UCSD-AML1 (cell line): ENCODE data around the gene TSSK1B.
"Not testable (repeated sequence)": the region's sequence is repeated elsewhere in the genome, so short reads cannot be mapped to it uniquely, and the experiment has no call there.

ENCODE experiments used
- DNase-seq: peaks from one replicate; lab custom pipeline; 2025; ENCODE audit not compliant: unreplicated experiment; lab: John Stamatoyannopoulos, UW

TSSK1B gene, protein sequence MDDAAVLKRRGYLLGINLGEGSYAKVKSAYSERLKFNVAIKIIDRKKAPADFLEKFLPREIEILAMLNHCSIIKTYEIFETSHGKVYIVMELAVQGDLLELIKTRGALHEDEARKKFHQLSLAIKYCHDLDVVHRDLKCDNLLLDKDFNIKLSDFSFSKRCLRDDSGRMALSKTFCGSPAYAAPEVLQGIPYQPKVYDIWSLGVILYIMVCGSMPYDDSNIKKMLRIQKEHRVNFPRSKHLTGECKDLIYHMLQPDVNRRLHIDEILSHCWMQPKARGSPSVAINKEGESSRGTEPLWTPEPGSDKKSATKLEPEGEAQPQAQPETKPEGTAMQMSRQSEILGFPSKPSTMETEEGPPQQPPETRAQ

GRCh38 chr5:113434889-113435288 lies at the start of gene TSSK1B:
TSS of gene TSSK1B (minus strand) at chr5:113434989. CDS start at chr5:113434839, 150 bp downstream.
- no peak for DNase-seq

GRCh38 chr5:113480243-113480642 lies 45.5 kb upstream of the TSSK1B start:
- DNase-seq = no peak

DNA sequence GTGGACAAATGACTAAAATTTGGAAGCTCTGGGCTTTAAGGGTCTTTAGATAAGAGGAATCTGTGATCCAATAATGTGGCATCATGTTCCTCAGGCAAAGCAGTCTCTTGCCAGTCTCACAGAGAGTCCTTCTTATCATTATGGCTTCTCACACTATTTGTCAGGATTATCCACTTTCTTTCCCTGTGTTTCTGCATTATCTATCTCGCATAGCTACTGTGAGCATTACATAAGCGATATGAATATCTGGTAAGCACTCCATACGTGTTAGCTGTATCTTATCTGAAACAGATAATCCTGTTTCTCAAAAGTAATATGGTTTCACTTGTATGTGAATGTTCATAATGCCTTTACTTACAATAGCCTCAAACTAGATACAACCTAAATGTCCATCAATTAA lies 43.9 kb upstream of the TSSK1B start:
- no peak for DNase-seq

- DNase-seq = no peak
Measured at GRCh38 chr5:113474100-113474728, 39.4 kb upstream of the TSSK1B start.

GRCh38 chr5:113463032-113463431 lies 28.2 kb upstream of the TSSK1B start:
- no peak for DNase-seq

GRCh38 chr5:113457106-113457505 lies 22.3 kb upstream of the TSSK1B start:
- not testable (repeated sequence) for DNase-seq

- DNase-seq = no peak
Measured at GRCh38 chr5:113452941-113453340, 18.2 kb upstream of the TSSK1B start.

DNA sequence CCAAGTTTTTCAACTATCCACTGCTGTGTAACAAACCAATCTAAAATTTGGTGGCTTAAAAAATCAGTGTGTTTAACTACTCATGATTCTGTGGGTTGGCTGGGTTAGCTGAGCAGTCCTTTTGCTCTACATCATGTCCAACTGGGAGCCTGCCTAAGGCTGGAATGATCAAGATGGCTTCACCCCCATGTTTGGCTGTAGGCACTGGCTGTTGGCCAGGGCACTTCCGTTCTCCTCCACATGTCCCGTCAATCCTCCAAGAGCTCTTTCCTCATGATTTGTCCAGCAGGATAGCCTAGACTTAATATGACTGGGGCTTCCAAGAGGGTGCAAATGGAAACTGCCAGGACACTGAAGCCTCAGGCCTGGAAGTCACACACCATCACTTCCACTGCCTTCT lies 17.0 kb upstream of the TSSK1B start:
- DNase-seq = no peak

DNA sequence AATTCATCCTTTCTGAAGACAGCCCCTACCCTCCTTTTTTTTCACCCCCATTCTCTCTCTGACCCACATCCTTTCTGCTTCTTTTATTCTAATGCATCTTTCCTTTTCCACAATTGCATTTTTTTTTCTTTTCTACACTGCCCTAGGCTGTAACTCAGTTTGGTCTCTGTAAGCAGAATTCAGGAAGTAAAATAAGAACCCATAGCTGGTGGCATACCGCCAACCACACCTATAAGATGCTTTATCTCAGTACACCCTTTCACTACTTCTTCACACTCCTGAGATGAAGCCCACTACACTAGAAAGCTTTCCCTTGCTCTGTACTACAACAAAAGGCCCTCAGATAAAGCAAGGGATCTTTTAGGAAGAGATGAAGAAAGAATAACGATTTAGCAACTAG lies 16.1 kb upstream of the TSSK1B start:
- no peak for DNase-seq

DNA sequence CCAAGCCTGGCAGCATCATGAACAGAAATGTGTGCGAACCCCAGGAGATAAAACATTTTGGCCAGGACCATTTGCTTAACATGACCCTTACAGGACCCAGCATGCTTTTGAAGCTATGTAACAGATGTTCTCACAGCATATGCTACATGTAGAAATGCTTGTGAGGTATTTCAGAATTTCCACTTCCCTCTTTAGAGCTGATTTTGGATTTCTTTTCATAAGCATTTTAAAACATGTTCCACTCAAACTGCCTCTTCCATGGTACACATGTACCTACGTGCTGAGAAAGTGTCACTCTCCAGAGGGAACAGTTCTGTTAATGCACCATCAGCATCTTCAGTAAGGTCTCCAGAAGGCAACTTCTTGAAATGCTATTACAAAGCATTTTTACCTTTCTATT lies 15.7 kb upstream of the TSSK1B start:
- DNase-seq = no peak

DNA sequence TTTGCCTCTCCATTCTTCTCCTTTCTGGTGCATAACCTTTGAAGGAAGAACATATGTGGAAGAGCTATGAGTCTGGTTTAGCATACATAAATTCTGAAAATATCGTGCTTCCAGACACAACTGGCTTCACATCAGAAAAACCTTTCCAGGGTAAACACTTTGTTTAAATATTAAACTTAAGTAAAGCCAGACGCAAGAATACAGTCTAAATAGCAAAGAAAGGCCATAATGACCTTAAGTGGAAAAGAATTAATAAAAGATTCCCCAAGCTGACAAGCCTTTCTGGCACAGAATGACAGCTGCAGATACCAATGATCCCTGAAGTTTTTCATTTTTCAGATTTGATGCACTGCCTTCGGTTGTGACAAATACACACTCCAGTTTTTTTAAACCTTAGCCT lies 13.5 kb upstream of the TSSK1B start:
- no peak for DNase-seq

GRCh38 chr5:113447498-113448050 lies 12.8 kb upstream of the TSSK1B start:
- peak; percentile 17 for DNase-seq

GRCh38 chr5:113446358-113446927 lies 11.7 kb upstream of the TSSK1B start:
- no peak for DNase-seq

DNA sequence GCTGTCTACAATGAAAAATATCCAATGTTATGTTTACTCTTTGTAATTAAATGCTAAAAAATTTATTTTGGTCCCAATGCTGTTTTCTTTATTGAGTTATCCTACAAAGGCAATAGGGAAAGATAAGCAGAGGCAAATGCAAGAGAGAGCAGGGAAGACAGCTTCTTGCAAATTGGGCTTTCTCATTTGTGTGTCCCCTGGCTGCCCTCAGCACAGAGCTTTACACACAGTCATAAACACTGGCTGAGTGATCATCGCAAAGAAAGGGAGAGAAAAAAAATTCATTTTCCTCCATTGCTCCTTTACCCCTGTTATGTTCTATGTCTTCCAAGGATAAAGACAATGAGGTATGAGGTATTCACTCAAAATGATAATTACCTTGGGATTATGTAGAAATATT lies 2.3 kb upstream of the TSSK1B start:
- no peak for DNase-seq

DNA sequence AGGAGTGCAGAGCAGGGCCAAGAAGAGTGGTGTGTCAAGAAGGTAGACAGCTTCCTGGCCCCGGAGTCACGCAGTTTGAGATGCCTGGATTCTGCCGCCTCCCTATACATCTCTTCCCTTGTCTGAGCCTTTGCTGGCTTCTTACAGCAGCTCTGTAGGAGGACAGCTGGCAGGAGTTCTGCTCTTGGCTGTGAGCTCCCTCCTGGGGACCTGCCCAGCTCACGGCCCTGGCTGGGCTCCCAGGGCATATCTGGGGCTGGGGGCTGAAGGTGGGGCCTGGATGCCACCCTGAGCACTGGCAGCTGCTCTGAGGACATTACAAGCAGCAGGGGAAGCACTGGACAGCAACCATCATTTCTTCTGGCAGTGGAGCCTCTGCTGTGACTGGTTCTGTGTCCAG lies 786 bp upstream of the TSSK1B start:
- no peak for DNase-seq

DNA sequence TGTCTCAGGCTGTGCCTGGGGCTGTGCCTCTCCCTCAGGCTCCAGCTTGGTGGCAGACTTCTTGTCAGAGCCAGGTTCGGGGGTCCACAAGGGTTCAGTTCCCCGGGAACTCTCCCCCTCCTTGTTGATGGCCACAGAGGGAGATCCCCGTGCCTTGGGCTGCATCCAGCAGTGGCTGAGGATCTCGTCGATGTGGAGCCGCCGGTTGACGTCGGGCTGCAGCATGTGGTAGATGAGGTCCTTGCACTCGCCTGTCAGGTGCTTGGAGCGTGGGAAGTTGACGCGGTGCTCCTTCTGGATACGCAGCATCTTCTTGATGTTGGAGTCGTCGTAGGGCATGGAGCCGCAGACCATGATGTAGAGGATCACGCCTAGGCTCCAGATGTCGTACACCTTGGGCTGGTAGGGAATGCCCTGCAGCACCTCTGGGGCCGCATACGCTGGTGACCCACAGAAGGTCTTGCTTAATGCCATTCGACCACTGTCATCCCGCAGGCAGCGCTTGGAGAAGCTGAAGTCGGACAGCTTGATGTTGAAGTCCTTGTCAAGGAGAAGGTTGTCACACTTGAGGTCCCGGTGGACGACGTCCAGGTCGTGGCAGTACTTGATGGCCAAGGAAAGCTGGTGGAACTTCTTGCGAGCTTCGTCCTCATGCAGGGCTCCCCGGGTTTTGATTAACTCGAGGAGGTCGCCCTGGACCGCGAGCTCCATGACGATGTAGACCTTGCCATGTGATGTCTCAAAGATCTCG lies 752 bp downstream of the TSSK1B start:
- DNase-seq = no peak

- no peak for DNase-seq
Measured at GRCh38 chr5:113433071-113433470, 1.7 kb downstream of the TSSK1B start.

GRCh38 chr5:113427871-113428574 lies 6.8 kb downstream of the TSSK1B start:
- no peak for DNase-seq

GRCh38 chr5:113425909-113426308 lies 8.9 kb downstream of the TSSK1B start:
- DNase-seq = no peak

DNA sequence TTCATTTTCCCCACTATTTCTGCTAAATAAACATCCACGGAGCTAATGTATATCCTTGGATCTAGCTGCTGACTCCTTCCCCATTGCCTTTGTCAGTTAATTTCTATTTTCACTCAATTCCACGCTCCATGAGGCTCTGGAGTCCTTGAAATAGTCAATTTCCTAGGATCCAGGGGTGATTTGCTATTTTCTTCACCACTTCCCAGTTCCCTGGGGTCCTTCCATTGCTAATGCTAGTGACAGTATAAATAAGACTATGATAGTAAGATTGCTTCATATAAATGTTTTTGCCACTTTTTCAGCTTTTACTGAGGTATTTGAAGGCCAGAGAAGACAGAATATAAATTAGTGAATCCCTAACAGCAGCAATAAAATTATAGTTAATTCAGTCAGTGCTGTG lies 13.1 kb downstream of the TSSK1B start:
- DNase-seq = no peak

GRCh38 chr5:113405530-113405929 lies 29.3 kb downstream of the TSSK1B start:
- no peak for DNase-seq
